Suprapubic skin (tissue), 4 donors: Measurements from ENCODE around the gene CCL3.

Experiments used
- CTCF ChIP-seq, 2 donors: fragments of 200-600 bp in 1 of 2; fragments of 450-650 bp in 1 of 2; sonication (generic) in 1 of 2; IDR thresholded peaks; one replicate each; pipeline ENCODE4 v1.5.1; 2016 to 2019; ENCODE audit warnings: antibody characterized with exemption in 2 of 2, mild to moderate bottlenecking in 1 of 2, moderate library complexity in 1 of 2
- EP300 ChIP-seq: sonication (generic); formaldehyde crosslinking; IDR thresholded peaks from one replicate; pipeline ENCODE4 v1.6.1; 2017; ENCODE audit warnings: antibody characterized with exemption
- POLR2A ChIP-seq, 2 donors: fragments of 450-650 bp; IDR thresholded peaks; one replicate each; pipeline ENCODE4 v1.6.1; 2017; ENCODE audit warnings: antibody characterized with exemption in 2 of 2, mild to moderate bottlenecking in 2 of 2, moderate library complexity in 2 of 2
- POLR2AphosphoS5 ChIP-seq, 3 donors: sonication (generic); formaldehyde crosslinking; IDR thresholded peaks; one replicate each; pipeline ENCODE4 v1.6.1; 2017; ENCODE audit warnings: antibody characterized with exemption in 3 of 3

- TF ChIP-seq CTCF (IDR thresholded peaks at IDR 0.05) (no peak), EP300 (no peak), POLR2A (IDR thresholded peaks at IDR 0.05) (no peak), POLR2AphosphoS5 (IDR thresholded peaks at IDR 0.05) (no peak)
These were observed 21.1 kb upstream of the CCL3 start for GRCh38 chr17:36111068-36111490.
